ENCODE measurements around the gene DHX34.
"Not testable (repeated sequence)": the region's sequence is repeated elsewhere in the genome, so short reads cannot be mapped to it uniquely, and the experiment has no call there.

DHX34 gene

DNA sequence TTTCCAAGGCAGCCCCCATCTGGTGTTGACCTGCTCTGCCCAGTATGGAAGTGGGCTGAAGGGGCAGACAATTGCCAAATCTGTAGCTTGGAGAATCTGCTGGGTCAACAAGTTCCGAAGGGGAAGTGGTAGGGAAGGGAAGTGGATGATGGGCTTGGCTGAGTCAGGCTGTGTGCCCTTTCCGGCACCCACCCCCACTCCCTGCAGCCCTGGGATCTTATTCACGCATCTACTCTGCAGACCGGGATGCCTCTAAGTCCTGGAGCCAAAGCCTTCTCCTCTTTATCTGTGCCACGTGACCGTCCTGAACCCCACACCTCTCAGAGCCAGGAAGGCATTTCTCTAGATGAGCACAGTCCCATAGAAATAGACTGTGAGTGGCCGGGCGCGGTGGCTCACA is 24.6 kb upstream of the DHX34 start:
- DNase-seq: no peak

DNA sequence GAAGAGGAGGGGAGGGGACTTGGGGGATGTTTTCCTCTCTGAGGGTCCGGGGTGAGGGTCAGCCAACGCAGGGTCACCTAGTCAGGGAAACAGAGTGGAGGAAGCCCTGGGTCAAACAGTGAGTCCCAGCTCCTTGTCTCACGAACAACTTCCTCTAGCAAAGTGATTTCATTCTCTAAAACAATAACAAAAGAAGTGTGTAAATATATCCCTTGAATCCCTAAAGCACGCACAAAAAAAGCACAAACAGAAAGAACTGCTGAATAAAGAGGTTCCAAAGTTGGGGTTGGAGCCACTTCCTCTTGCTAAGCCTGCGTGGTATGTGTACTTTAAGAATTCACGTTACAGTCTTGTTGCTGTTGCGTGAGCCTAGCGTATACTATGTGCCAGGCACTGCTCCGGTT is 18.6 kb upstream of the DHX34 start:
- DNase-seq: no peak

DNA sequence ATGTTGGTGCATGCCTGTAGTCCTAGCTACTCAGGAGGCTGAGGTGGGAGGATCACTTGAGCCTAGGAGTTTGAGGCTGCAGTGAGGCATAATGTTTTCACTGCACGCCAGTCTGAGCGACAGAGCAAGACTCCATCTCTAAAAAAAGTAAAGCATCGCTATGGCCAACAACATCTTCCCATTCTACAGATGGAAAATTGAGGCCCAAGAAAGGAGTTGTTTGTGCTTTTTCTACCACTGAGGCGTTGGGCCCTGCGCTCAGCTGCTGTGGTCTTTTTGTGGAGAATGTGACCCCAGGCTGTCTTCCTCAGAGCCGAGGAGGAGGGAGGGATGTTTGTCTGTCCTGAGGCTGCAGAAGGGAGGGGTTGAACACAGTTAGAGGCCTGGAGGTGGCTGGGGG is 17.6 kb upstream of the DHX34 start:
- no peak for DNase-seq

DNA sequence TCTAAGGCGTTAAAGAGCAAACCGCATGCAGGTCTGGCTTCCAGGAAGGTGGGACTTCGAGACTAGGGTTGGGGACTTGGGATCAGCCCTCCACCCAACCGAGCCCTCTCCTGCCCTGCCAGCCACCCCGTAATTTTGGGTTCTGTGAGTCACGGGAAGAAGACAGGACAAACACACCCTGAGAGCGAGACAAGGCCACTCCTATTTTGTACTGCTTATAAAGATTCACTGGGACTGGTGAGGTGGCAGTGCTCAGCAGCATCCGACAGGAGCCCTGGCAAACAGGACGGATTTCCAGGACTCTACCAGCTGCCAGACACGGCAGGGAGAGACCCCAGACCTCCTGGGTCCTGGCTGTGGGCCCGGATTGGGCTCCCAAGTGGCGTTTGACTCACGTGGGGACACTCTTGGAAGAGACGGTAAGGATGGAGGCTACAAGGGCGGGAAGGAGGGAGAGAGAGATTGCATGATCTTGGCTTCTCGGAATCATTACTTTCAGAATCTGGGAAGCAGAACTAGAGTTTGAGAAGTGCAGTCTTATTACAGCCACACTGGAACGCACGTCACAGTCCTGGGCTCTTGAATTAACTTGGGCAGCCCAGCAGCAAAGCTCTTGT is 17.1 kb upstream of the DHX34 start, which contains the start of gene C5AR2:
C5AR2 (plus strand) TSS at position 245 of the 617 bp plus-strand sequence. CDS start 8,625 bp downstream, outside the sequence.
- no peak for DNase-seq

DNA sequence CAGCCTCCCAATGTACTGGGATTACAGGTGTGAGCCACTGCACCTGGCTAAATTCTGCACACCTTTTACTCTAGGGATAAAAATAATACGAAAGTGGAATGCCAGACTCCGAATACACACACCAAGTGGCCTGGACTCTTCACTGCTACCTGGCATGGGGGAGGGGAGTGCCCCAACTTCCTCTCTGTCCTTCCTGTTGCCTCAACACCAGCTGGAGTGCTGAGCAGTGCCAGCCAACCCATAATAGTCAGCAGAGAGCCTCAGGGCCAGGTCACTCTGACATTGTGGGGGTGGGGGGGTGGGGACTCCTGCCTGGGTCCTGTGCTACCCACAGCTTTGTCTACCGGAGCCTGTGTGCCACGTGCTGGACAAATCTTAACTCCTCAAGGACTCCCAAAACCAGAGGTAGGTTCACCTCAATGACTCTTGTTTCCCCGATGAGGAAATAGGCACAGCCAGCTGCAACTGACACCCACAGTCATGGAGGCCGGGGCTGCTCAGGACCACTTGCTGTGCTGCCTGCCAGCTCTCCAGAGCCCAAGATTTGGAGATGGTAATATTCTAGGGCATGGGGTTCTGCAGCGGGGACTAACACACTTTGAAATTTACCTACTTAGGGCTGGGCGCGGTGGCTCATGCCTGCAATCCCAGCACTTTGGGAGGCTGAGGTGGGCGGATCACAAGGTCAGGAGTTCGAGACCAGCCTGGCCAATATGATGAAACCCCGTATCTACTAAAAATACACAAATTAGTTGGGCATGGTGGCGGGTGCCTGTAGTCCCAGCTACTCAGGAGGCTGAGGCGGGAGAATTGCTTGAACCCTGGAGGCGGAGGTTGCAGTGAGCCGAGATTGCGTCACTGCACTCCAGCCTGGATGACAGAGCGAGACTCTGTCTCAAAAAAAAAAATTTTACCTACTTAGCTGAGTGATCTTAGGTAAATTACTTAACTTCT is 12.1 kb upstream of the DHX34 start:
- peak; percentile 31 for DNase-seq

DNA sequence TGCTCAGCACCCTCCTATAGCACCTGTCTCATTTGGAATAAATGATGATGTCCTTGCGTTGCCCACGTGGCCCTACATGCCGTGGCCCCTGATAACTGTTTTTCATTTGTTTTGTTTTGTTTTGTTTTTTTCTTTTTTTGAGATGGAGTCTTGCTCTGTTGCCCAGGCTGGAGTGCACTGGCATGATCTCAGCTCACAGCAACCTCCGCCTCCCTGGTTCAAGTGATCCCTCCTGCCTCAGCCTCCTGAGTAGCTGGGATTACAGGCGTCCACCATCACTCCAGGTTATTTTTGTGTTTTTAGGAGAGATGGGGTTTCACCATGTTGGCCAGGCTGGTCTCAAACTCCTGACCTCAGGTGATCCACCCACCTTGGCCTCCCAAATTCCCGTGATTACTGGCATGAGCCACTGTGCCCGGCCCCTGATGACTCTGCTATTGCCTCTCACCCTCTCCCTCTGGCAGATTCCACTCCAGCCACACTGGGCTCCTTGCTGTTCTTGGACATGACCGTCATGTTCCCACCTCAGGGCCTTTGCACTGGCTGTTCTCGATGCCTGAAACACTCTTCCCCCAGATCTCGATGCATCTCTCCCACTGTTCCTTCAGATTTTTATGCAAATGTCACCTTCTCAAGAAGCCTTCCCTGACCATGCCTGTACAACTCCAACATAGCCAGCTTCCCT is 9.8 kb upstream of the DHX34 start:
- DNase-seq: no peak

DNA sequence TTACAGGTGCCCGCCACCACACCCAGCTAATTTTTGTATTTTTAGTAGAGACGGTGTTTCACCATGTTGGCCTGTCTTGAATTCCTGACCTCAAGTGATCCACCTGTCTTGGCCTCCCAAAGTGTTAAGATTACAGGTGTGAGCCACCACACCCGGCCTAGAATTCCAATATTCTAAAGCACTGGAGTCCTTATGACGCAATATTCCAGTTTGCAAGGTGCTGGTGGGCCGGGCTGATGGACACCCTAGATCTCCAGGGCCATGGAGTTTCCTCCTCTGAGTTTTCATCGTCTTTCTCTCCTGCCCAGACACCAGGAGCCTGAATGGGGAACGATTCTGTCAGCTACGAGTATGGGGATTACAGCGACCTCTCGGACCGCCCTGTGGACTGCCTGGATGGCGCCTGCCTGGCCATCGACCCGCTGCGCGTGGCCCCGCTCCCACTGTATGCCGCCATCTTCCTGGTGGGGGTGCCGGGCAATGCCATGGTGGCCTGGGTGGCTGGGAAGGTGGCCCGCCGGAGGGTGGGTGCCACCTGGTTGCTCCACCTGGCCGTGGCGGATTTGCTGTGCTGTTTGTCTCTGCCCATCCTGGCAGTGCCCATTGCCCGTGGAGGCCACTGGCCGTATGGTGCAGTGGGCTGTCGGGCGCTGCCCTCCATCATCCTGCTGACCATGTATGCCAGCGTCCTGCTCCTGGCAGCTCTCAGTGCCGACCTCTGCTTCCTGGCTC is 8.5 kb upstream of the DHX34 start:
- DNase-seq: no peak

DNA sequence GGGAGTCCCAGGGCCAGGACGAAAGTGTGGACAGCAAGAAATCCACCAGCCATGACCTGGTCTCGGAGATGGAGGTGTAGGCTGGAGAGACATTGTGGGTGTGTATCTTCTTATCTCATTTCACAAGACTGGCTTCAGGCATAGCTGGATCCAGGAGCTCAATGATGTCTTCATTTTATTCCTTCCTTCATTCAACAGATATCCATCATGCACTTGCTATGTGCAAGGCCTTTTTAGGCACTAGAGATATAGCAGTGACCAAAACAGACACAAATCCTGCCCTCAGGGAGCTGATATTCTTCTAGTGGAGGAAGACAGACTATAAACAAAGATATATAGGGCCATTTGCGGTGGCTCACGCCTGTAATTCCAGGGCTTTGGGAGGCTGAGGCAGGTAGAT is 7.4 kb upstream of the DHX34 start:
- no peak for DNase-seq

DNA sequence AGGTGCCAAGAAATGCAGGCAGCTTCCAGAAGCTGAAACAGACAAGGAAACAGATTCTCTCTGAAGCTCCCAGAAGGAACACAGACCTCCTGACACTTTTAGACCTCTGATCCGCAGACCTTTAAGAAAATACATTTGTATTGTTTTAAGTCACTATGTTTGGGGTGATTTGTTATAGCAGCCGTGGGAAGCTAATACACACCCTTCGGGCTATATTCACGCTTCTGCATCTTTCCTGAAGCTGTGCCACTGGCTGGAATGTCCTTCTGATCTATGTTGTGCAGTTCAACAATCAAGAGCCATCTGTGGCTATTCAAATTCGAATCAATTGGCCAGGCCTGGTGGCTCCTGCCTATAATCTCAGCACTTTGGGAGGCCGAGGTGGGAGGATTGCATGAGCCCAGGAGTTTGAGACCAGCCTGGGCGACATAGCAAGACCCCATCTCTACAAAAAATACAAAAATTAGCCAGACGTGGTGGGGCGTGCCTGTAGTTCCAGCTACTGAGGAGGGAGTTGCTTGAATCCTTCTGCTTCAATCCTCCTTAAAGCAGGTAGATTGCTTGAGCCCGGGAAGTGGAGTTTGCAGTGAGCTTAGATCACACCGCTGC is 5.8 kb upstream of the DHX34 start:
- DNase-seq: no peak

DNA sequence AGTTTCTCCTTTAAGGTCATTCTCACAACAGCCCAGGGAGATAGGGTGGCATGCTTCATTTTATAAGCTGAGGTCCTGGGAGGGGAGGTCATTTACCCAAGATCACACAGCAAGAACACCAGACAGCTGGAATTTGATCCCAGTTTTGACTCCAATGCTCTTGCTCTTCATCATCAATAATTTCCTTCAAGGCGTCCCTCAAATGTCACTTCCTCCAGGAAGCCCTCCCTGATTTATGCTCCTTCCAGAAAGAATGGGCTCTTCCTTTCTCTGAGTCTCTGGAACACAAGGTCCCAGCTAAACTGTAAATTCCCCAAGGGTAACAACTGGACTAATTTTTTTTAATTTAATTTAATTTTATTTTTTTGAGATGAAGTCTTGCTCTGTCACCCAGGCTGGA is 4.7 kb upstream of the DHX34 start:
- no peak for DNase-seq

DNA sequence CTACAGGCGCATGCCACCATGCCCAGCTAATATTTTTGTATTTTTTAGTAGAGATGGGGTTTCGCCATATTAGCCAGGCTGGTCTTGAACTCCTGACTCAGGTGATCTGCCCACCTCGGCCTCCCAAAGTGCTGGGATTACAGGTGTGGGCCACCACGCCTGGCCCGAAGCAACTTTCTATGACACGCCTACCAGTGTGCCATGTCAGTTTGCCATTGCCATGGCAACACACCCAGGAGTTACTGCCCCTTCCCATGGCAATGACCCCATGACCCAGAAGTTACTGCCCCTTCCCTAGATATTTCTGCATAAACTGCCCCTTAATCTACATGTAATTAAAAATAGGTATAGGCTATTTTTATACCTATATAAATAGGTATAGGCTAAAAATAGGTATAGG is 3.1 kb upstream of the DHX34 start:
- not testable (repeated sequence) for DNase-seq

DNA sequence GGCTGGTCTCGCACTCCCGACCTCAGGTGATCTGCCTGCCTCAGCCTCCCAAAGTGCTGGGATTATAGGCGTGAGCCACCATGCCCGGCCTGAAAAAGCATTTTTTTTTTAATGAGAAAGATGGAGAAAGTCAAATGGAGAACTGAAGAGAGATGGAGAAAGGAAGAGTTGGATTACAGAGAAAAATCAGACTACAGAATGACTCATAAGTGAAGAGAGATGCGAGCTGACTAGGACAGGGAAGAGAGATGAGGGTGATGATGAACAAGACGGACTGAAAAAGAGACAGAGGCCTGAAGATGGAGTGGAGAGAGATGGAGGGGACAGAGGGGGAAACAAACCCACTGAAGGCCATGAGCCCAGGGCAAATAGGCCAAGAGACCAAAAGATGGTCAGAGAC is 1.5 kb downstream of the DHX34 start:
- DNase-seq: no peak

DNA sequence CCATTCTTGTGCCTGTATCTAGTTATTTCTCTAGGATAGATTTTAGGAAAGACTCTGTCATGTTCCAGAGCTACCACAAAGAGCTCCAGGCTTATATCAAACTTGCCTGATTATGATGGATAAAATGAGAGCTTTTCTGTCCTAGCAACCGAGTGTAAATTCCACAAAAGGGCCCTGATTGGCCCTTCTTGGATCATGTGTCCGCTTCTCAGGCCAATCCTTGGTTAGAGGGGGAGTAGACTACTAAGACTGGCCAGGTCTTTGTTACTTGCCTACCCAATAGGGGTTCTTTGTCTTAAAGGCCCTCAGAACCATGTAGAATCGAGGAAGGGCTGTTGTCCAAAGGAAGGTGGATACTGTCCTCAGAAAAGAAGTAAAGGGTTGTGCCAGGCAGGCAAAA is 2.4 kb downstream of the DHX34 start:
- DNase-seq: no peak

DNA sequence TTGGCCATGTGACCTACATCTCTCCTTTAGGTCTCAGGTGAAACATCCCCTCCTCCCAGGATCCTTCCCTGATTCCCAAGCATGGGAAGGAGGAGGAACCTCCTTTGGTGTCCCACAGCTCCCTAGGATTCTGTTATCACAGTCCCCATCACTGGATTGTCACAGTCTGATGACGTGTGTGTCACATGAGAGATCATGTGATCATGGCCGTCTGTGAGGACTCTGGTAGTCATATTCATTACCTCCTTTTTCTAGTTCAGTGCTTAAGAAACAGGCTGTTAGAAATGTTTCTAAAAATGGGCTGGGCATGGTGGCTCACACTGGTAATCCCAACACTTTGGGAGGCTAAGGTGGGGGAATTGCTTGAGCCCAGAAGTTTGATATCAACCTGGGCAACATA is 3.0 kb downstream of the DHX34 start:
- DNase-seq: no peak

DNA sequence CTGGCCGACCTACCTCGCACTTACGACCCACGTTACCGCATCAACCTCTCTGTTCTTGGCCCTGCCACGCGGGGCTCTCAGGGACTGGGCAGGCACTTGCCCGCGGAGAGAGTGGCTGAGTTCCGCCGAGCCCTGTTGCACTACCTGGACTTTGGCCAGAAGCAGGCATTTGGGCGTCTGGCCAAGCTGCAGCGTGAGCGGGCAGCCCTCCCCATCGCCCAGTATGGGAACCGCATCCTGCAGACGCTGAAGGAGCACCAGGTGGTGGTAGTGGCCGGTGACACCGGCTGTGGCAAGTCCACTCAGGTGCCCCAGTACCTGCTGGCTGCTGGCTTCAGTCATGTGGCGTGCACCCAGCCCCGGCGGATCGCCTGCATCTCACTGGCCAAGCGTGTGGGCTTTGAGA is 4.2 kb downstream of the DHX34 start:
- DNase-seq: no peak

DNA sequence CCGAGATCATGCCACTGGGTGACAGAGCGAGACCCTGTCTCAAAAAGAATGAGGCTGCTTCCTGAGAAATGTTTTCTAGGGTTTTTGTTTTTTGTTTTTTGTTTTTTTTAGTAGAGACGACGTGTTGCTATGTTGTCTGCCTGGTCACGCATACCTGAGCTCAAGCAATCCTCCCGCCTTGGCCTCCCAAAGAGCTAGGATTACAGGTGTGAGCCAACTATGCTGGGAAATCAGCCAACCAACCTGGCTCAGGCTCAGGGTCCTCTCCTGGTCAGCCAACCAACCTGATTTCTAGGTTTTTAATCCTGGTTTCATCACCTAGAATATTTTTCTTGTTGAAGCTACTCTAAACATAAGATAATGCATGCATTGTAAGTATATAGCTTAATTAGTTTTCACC is 7.8 kb downstream of the DHX34 start:
- no peak for DNase-seq

DNA sequence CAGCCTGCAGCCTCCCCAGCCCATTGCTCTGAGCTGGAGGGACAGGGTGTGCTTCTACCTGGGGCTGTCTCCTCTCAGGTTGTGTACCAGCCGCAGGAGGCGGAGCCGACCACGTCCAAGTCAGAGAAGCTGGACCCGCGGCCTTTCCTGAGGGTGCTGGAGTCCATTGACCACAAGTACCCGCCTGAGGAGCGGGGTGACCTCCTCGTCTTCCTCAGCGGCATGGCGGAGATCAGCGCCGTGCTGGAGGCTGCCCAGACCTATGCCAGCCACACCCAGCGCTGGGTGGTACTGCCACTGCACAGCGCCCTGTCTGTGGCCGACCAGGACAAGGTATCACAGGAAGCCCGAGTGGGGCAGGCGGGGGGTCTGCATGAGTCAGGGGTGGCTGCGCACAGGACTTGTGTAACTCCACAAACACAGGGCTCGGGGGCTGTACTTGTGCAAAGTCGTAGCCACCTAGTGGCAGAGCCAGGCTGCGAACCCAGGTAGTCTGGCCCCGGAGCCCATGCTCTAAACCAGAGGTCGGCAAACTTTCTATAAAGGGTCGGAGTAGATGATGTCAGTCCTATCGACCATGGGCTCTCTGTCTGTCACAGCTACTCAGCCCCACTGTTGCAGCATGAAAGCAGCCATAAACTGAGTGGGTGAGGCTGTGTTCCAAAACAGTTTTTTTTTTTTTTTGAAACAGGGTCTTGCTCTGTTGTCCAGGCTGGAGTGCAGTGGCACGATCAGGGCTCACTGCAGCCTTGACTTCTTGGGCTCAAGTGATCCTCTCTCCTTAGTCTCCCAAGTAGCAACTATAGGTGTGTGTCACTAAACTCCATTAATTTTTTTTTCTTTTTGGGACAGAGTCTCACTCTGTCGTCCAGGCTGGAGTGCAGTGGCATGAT is 8.9 kb downstream of the DHX34 start:
- DNase-seq: no peak

DNA sequence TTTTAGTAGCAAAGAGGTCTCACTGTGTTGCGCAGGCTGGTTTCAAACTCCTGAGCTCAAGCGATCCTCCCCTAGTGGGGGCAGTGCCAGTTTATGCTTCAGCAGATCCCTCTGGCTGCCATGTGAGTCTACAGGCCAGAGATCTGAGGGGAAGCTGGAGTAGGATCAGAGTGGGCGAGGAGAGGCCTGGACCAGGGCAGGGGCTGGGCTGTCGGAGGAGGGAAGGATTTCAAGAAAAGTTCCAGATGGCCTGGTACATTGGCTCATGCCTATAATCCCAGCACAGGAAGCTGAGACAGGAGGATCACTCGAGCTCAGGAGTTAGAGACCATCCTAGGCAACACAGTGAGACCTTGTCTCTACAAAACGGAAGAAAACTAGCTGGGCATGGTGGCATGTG is 9.8 kb downstream of the DHX34 start:
- no peak for DNase-seq

DNA sequence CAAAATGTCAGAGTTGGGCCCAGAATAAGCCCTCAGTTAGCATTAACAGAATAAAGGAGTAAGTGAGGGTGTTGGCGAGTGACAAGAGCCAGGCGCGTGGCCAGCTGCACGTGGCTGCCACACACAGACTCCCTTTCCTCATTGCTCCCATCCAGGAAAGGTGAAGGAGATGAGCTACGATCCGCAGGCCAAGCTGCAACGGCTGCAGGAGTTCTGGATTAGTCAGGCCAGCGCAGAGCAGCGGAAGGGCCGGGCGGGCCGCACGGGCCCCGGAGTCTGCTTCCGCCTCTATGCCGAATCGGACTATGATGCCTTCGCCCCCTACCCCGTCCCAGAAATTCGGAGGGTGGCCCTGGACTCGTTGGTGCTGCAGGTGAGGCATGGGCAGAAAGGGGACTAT is 13.2 kb downstream of the DHX34 start:
- DNase-seq: no peak

DNA sequence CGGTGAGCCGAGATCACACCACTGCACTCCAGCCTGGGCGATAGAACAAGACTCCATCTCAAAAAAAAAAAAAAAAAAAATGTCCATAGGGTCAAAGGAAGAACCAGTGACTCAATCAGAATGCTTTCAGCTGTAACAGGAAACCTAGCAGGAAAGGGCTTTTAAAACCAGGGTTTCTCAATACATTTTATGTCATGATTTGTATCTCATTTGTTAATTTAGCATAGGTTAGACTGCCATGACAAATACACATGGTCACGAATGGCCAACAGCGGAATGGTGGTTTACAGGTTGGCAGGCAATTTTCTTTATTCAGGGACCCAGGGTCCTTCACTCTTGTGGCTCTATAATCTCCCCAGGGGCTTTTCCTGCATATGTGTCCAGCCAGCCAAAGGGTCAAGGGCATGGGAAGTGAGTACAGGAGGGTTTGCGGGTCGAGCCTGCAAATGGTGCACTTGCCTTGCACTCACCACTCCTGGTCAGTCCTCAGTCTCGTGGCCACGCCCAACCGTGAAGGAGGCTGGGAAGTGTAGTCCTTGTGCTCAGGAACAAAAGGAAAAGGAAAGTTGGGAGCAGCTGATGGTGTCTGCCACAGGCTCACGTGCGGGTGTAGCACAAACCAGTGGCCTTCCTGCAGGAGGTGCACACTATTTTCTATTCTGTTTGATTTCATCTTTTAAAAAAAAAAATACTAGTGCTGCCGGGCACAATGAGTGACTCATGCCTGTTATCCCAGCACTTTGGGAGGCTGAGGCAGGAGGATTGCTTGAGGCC is 14.8 kb downstream of the DHX34 start:
- DNase-seq: no peak

DNA sequence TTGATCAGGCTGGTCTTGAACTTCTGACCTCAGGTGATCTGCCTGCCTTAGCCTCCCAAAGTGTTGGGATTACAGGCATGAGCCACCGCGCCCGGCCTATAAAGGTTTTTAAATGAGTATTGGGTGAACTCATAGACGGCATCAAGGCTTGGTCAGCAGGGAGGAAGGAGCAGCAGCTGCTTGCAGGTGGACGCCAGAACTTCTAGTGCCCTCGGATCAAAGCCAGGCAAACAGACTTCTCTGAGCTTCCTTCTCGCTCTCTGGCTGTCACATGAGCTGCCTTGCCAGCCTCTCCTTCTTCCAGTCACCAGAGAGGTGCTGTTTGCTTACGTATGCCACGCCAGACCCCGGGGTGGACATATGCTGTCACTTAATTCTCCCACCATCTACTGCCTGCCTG is 16.3 kb downstream of the DHX34 start:
- DNase-seq: not testable (repeated sequence)
